Caki2 (cell line): ENCODE measurements around the gene TPO. TPM values are rescaled to one million over a fixed set of nuclear protein-coding genes. Genes with fewer than 3 reads are reported as not detected.
A peak's percentile ranks its signal among the peaks of the same experiment; 100 is the strongest.
"Not testable (repeated sequence)": the region's sequence is repeated elsewhere in the genome, so short reads cannot be mapped to it uniquely, and the experiment has no call there.

Experiments
- DNase-seq: peaks from one replicate; pipeline ENCODE4 v3.0.0-alpha.2; 2015; ENCODE audit warnings: low read depth
- in situ Hi-C: cut with HindIII; loops from 2 replicates; pipeline ENCODE4 v1.10.0; 2016; ENCODE audit warnings: low sequenced_read_pairs, low pct_unique_long_range_greater_than_20kb, mixed read lengths
- total RNA-seq: library from RNA; depleted of rRNA; stranded (reverse); fragments of >200 nt; shearing (Covaris generic); gene quantifications from 2 replicates; pipeline ENCODE4 v1.2.3, GENCODE V29; 2014; ENCODE audit warnings: low replicate concordance

The TPO gene
- total RNA-seq, 1 experiment from 2014 or later = not detected

GRCh38 chr2:1581257-1581964, 168.1 kb downstream of the TPO start:
- DNase-seq, in situ Hi-C loops: not testable (repeated sequence)

- in situ Hi-C loops = no loop called here
- no peak for DNase-seq
These were observed 168.8 kb downstream of the TPO start for GRCh38 chr2:1581965-1582625.

DNA sequence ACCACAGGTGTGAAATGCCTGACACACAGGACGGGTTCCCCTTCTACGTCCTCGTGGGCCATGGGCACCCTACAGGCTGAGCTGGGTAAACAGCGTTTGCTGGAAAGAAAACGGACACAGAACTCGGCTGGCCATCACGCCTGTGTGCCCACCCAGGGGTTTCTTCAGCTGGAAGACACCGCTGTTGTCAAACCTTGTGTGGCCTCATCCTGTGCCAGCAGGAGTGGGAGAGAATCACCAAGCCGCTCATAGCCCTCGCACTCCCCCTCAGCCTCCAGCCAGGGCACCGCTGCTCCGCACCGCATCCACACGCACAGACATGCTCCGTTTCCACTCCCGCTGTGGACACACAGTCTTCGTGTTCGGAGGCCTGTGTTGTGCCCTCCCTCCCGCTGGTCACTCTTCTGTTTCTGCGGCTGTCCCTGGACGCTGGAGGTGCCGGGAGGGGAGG, 169.7 kb downstream of the TPO start:
- no peak for DNase-seq
- in situ Hi-C loops = no loop called here

GRCh38 chr2:1584051-1584531, 170.8 kb downstream of the TPO start:
- DNase-seq = no peak
- in situ Hi-C loops = no loop called here

DNA sequence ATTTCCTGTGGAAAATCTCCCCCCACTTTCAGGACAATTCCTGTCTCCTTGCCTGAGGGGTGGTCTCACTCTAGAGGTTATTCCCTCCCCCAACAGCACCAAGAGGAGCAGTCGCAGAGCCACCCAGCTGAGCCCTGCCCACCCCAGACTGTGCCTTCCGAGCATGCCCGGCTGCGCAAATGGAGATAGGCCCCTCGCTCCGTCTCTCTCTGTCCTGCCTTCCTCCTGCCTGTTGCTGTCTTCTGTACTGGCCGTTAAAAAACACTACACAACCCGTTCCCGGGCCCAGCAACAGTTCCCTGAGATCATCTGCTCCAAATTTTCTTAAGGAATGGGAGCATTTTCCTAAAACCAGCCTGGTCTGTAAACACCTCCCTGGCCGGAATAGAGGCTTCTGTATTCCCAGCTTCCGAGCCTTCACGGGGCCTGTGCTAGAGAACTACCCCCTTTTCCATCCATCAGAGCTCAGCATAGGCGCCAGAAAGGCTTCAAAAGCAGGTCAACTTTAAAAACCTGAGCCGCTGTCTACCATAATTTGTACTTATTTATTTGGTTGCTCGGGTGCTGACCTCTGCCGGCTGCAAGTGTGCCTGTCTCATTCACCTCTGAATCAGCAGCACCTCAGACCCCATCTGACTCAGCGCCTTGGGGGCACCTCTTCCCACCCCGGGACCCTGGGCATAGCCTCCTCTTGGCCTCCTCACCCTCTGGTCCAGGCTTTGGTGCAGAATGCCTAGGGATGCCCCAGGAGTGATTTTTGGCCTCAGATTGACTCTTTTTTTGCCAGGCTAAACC, 171.6 kb downstream of the TPO start:
- peak; percentile 39 for DNase-seq
- in situ Hi-C loops = no loop called here

DNA sequence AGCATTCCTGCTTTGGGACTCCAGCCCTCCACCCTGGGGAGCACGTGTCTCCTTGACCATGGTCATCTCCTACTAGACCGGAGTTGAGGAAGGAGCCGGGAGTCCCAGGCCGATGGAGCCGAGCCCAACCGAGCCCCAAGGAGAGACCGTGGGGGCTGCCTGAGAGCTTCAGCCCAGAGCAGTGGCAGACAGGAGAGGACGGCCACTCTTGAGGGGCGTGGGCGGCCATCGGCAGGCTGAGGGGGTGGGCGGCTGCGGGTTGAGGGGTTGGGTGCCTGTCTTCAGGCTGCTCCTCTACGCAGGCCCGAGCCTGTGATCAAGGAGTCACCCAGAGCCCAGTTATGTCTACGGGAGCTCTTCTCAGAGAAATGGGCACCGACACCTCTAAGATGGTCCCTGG, 172.4 kb downstream of the TPO start:
- no peak for DNase-seq
- in situ Hi-C loops = no loop called here

DNA sequence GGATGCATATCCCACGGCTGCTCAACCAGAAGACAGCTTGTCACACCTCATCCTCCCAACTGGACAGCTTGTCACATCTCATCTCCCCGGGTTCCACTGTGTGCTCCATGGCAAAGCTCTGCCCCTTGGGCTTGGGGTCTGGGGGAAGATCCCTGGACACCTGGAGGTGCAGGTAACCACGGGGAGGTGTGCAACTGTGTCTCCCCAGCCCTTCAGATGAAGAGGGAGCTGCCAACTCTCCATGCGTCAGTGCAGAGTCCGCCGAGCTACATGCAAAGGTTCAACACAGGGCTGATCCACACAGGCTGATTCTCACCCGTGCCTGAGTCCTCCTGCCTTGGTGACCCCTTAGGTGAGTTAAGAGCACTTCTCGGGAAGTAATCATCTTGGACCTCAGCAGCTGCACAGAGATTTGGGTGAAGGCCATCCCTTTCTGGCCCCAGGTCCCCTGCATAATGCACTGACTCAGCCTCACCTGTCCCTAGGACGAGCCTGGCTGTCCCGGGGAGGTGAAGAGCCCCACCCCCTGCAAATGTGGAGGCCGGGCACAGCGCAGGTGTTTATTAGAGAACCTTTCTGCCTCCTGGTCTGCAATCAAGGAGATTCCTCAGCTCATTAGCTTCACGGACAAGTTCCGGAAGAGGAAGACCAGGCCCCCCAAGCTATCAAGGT, 173.1 kb downstream of the TPO start:
- no peak for DNase-seq
- in situ Hi-C loops = no loop called here

DNA sequence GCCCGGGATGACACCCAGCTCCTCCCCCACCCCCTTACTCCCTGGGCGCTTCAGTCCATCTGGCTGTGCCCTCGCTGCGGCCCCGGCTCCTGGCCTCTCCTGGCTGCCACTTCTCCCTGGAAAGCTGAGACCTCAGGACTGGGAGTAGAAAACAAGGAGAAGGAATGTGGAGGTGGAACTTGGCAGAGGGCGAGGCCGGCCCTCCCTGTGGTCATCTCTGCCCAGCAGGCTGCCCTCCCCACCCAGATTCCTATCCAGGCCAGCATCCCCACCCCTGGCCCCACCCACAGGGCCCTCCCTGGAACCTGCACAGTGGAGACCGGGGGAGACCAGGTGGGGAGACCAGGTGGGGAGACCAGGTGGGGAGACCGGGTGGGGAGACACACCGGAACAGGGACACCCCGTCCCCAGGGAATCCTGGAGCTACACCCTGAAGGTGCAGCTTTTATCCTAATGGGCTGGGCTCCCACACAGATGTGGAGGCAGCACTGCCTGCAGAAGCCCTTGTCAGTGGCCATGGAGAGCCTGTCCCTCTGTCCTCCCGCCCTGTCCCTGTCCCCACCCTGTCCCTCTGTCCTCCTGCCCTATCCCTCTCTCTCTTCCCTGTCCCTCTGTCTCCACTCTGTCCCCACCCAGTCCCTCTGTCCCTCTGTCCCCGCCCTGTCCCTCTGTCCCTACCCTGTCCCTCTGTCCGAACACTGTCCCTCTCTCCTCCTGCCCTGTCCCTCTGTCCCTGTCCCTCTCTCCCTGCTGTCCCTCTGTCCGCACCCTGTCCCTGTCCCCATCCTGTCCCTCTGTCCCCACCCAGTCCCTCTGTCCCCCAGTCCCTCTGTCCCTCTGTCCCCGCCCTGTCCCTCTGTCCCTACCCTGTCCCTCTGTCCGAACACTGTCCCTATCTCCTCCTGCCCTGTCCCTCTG, 173.9 kb downstream of the TPO start:
- DNase-seq = peak; percentile 69
- in situ Hi-C loops = no loop called here

DNA sequence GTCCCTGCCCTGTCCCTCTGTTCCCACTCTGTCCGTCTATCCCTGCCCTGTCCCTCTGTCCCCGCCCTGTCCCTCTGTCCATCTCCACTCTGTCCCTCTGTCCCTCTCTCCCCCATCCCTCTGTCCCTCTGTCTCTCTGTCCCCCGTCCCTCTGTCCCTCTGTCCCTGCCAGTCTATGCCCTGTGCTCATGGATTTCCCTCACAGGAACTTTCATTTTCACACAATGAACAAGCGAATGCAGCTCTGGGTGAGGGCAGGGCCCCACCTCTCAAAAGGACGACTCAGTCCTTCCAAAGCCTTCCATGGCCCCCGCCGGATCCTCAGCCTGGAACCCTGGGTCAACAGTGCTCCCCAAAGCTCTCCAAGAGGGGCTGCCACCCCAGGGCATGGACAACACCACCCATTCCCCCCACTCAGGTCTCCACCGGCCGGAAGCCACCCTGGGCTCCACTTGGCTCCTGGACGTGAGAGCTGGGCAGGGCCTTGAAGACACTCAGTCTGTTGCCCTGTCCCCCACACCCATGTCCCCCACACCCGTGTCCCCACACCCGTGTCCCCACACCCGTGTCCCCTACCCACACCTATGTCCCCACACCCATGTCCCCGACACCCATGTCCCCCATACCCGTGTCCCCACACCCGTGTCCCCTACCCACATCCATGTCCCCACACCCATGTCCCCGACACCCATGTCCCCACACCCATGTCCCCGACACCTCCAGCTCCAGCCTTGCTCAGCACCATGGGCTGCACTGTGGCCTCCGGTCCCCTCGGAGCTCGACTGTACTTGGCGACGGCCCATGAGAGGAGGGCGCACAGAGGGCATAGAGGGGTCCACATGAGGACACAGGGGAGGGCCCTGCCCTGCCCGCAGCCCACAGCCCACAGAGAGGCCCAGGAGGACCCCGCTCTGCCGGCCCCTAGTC, 175.1 kb downstream of the TPO start:
- DNase-seq = no peak
- in situ Hi-C loops = no loop called here

GRCh38 chr2:1588978-1589621, 175.8 kb downstream of the TPO start:
- in situ Hi-C loops = no loop called here
- no peak for DNase-seq

DNA sequence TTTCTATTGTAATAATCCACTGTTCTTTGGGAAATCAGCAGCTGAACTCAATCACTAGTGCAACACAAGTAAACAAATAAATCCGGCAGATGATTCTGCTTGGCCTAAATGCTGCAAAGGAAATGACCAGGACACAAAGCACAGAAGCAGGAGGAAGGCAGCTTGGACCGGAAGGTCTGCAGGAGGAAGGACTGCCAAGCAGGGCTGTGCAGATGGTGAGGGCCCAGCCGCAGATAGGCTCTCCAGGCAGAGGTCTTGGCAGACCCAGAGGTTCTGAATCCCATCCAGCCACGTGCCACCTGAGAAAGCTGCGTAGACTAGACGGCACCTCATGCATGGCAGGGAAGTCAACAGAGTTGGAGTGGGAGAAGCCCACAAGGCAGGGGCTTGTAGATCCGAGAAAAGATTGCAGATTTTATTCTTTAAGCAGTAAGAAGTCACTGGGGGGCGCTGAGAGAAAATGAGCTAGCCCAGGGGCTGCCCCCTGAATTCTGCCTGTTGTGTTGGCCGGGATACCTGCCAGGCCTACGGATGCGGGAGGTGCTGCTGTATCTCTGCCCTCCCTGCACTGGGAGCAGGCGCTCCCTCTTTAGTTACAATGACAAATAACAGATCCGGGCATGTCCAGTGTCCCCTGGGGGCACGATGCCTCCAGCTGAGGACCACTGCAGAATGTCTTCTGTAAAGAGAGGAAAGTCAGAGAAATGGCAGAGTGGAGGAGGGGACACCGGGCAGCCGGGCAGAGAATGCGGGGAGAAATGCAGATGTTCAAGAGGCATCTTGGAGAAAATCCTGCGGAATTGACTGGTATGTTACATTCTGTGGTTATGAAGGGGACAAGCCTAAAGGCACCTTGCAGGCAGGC, 177.6 kb downstream of the TPO start:
- in situ Hi-C loops = no loop called here
- no peak for DNase-seq

- no peak for DNase-seq
- in situ Hi-C loops = no loop called here
These were observed 178.2 kb downstream of the TPO start for GRCh38 chr2:1591461-1591770.
